ENCODE results near the gene UBQLN4. TPM values are rescaled to one million over a fixed set of nuclear protein-coding genes. Genes with fewer than 3 reads are reported as not detected.
A peak's percentile ranks its signal among the peaks of the same experiment; 100 is the strongest.

The UBQLN4 gene
- total and polyA plus RNA-seq, 2 of the 4 experiments (the other 2 are of a cell fraction) = 8.8 to 21.6 TPM

GRCh38 chr1:156025876-156026275 lies 27.7 kb downstream of the UBQLN4 start:
- no peak overlapping the region for H2BK20ac ChIP-seq (ENCODE audit: low read depth, low read length)
- no peak overlapping the region for H4K5ac ChIP-seq (ENCODE audit: low read depth, low read length)
- no peak overlapping the region for H2BK15ac ChIP-seq (ENCODE audit: low read depth, low read length)
- peak overlapping the region; percentile 63; the same call in 1 of the 2 replicates for H3K4me2 ChIP-seq (ENCODE audit: low read depth, low read length)
- in situ Hi-C loops (cut with MboI; ENCODE audit: low sequenced_read_pairs) = no loop called here
- POLR2A ChIA-PET (ENCODE audit: unreplicated experiment) = no interaction called here
- no peak overlapping the region for H3K14ac ChIP-seq (replicated peaks; ENCODE audit: low read depth, low read length)
- H3K4ac ChIP-seq (ENCODE audit: low read depth, low read length) = 0 out of 2 replicates have a peak overlapping the region, but pooled peaks have one; percentile 6
- dilution Hi-C loops (cut with HindIII; ENCODE audit: low sequenced_read_pairs, unreplicated experiment) = no loop called here
- WGBS, 2 experiments (ENCODE audit: extremely low coverage in 2 of 2, insufficient read length in 1 of 2) = 38% methylated on average over 3 of the region's 9 CpGs; no CpG with 5 or more reads in 1 of the 2 experiments
- BruUV-seq (replicated peaks) = no TSS peak
- H3K4me1 ChIP-seq (ENCODE audit: control insufficient read depth, insufficient read depth, low read length) = 0 out of 2 replicates have a peak, but pooled peaks cover 1% of the 10 kb centered on the region
- H3K18ac ChIP-seq (ENCODE audit: low read depth, low read length) = no peak overlapping the region
- DNase-seq (peak; percentile 45), ATAC-seq (ENCODE audit: low read depth) (peak; percentile 95)
- H3K79me1 ChIP-seq (ENCODE audit: low read depth in 1 of 2, low read length in 2 of 2) = no peaks in the 10 kb centered on the region
- TF ChIP-seq BHLHE40 (IDR thresholded peaks at IDR 0.05; ENCODE audit: low read depth, low read length) (no peak), SMC3 (IDR thresholded peaks at IDR 0.05; ENCODE audit: low read depth, low read length) (peak; percentile 70), FOS (IDR thresholded peaks at IDR 0.05; ENCODE audit: low read depth, low read length) (no peak), RAD21 (IDR thresholded peaks at IDR 0.05; ENCODE audit: low read length) (peak; percentile 64), MAZ (IDR thresholded peaks at IDR 0.05; ENCODE audit: borderline replicate concordance, low read depth, low read length) (no peak)
- TF ChIP-seq, protein P1, sequence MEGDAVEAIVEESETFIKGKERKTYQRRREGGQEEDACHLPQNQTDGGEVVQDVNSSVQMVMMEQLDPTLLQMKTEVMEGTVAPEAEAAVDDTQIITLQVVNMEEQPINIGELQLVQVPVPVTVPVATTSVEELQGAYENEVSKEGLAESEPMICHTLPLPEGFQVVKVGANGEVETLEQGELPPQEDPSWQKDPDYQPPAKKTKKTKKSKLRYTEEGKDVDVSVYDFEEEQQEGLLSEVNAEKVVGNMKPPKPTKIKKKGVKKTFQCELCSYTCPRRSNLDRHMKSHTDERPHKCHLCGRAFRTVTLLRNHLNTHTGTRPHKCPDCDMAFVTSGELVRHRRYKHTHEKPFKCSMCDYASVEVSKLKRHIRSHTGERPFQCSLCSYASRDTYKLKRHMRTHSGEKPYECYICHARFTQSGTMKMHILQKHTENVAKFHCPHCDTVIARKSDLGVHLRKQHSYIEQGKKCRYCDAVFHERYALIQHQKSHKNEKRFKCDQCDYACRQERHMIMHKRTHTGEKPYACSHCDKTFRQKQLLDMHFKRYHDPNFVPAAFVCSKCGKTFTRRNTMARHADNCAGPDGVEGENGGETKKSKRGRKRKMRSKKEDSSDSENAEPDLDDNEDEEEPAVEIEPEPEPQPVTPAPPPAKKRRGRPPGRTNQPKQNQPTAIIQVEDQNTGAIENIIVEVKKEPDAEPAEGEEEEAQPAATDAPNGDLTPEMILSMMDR (conservative IDR thresholded peaks at IDR 0.05; ENCODE audit: low read depth, low read length) = peak; percentile 76
- H3K36me3 ChIP-seq (ENCODE audit: control insufficient read depth, insufficient read depth, low read length) = no peaks in the 10 kb centered on the region
- no peaks in the 10 kb centered on the region for H3K27me3 ChIP-seq (ENCODE audit: control insufficient read depth, insufficient read depth, low read length)
- peak overlapping the region; percentile 95 for H2AFZ ChIP-seq (replicated peaks; ENCODE audit: low read length, poor library complexity)
- H3K9ac ChIP-seq (ENCODE audit: low read depth, low read length) = no peak overlapping the region
- H2AK5ac ChIP-seq (ENCODE audit: low read depth, low read length) = no peak overlapping the region
- no peak overlapping the region for H3K56ac ChIP-seq (ENCODE audit: extremely low read depth, insufficient read depth, low read length)
- no peak overlapping the region for H3K4me3 ChIP-seq (ENCODE audit: insufficient read depth, low read depth, low read length)
- H3K23ac ChIP-seq (ENCODE audit: low read depth, low read length) = peak overlapping the region; percentile 11; the same call in 1 of the 2 replicates
- peaks cover 7% of the 10 kb centered on the region for H3K9me1 ChIP-seq (ENCODE audit: insufficient read depth, low read length)
- CTCF ChIA-PET = interaction anchor here (0.5 to 1.1 kb wide), 6 partner anchors 16 to 40 kb away, joined by 3 to 6 read pairs (median 4); no protein-coding TSS in a partner anchor
- peak overlapping the region; percentile 9 for H2AK9ac ChIP-seq (replicated peaks; ENCODE audit: low read depth, low read length, poor library complexity)
- no peaks in the 10 kb centered on the region for H4K20me1 ChIP-seq (ENCODE audit: insufficient read depth, low read length)
- no peaks in the 10 kb centered on the region for H3K9me3 ChIP-seq (ENCODE audit: control insufficient read depth, insufficient read depth, low read length)
- intact Hi-C loops (cut with micrococcal nuclease) = loop anchor here (1.0 to 2.0 kb wide), 2 partner anchors 27 to 40 kb away; partner anchors contain the start of gene UBQLN4
- no peak overlapping the region for H2BK5ac ChIP-seq (ENCODE audit: low read depth, low read length, poor library complexity, severe bottlenecking)
- no peak overlapping the region for H3K27ac ChIP-seq (ENCODE audit: insufficient read depth, low read length)
- no peak overlapping the region for H2BK120ac ChIP-seq (ENCODE audit: low read depth, low read length)
- H4K91ac ChIP-seq (ENCODE audit: insufficient read depth, low read depth, low read length) = no peak overlapping the region
- peak overlapping the region in 1 of 2 experiments; percentile 61; a peak in 1 of 4 replicates for H4K8ac ChIP-seq (ENCODE audit: low read depth in 2 of 2, low read length in 2 of 2)
